SHP77 (cell line): ENCODE measurements around the gene PARP16.
"Not testable (repeated sequence)": the region's sequence is repeated elsewhere in the genome, so short reads cannot be mapped to it uniquely, and the experiment has no call there.

Experiments
- DNase-seq, 2 experiments: peaks; one replicate each; lab custom pipeline; 2025; lab: John Stamatoyannopoulos, UW

The PARP16 gene

DNA sequence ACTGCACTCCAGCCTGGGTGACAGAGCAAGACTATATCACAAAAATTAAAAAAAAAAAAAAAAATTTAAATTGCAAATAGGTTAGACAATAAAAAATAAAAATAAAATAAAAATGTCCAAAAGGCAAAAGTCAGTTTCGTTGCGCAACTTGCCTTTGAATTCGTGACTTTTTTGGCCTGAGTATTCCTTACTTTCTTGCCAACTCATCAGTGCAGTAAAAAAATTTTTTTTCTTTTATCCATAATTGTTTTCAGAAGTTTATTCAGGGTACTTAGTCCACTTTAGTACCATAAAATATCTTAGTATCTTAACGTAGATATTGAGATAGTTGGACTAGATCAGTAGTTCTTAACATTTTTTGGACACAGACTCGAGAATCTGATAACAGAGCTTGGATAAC lies 53.0 kb downstream of the PARP16 start:
- no peak for DNase-seq

DNA sequence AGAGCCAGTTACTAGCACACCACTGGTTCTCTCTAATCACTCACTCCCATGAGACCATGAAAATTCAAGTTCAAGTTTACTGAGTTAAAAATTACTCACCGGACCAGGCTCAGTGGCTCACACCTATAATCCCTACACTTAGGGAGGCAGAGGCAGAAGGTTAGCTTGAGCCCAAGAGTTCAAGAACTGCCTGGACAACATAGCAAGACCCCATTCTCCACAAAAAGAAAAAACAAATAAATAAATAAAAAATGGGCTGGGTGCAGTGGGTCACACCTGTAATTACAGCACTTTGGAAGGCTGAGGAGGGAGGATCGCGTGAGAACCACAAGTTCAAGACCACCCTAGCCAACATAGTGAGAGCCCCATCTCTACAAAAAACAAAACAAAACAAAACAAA lies 54.2 kb downstream of the PARP16 start:
- no peak for DNase-seq

DNA sequence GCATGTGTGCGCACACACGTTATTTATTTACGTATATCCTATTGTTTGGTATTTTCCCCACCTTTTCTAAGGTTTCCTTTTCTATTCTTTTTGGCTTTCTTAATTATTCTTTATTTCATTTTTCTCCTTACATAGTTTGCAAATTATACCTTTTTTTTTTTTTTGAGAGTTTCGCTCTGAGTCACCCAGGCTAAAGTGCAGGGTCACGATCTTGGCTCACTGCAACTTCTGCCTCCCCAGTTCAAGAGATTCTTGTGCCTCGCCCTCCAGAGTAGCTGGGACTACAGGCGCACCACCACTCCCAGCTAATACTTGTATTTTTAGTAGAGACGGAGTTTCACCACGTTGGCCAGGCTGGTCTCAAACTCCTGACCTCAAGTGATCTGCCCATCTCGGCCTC lies 55.4 kb downstream of the PARP16 start:
- no peak for DNase-seq

DNA sequence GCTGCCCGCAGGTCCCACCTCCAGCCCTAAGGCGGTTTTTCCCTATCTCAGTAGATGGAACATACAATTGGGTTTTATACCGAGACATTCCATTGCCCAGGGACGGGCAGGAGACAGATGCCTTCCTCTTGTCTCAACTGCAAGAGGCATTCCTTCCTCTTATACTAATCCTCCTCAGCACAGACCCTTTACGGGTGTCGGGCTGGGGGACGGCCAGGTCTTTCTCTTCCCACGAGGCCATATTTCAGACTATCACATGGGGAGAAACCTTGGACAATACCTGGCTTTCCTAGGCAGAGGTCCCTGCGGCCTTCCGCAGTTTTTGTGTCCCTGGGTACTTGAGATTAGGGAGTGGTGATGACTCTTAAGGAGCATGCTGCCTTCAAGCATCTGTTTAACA lies 59.8 kb downstream of the PARP16 start:
- DNase-seq: not testable (repeated sequence)

DNA sequence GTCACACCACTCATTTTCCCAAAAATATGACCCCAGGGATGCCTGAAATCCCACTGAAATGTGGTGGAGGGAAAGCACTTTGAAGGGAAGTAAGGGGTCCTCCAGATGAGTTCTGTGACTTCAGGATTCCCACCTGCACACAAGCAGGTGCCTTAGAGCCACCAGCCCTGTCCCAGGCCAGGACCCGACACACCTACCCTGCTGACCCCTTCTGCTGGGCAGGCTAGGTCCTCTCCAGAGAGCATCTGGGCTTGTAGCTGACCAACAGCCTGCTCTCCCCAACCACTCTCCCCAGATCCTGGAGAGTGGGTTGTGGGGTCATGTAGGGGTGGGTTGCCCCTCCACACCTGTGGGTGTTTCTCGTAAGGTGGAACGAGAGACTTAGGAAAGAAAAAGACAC lies 60.5 kb downstream of the PARP16 start:
- no peak for DNase-seq

DNA sequence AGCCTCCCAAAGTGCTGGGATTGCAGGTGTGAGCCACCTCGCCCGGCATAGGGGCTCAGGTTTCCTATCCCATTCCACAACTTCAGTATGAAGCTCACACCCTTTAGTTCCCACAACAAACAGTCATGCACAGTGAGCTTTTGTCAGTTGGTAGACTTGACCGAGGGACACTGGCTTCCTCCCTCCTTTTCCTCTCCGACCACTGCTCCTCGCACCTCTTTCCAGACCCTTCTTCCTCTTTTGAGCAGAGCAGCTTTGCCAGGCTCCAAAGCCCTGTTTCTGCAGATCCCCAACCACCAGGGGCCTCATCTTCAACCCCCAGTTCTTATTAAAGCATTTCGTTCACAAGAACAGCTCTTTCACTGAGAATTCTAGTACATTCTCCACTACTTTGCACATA lies 62.7 kb downstream of the PARP16 start:
- no peak for DNase-seq

DNA sequence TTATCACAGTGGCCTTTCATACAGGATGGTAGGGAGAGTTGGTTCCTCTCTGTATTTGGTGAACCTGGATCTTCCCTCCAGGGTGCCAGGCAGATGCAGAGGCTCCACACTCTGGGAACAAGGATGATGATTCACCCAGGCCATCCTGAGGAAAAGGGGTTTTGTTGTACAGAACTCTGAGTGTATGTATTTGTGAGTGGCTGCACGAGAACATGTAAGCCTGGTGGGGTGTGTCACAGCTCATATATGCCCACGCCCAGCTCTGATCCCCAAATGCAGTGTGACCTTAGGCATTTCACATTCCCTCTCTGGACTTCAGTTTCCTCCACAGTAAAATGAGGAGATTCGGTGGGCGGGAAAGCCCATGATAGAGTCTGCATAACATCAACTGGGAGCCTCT lies 63.8 kb downstream of the PARP16 start:
- no peak for DNase-seq

DNA sequence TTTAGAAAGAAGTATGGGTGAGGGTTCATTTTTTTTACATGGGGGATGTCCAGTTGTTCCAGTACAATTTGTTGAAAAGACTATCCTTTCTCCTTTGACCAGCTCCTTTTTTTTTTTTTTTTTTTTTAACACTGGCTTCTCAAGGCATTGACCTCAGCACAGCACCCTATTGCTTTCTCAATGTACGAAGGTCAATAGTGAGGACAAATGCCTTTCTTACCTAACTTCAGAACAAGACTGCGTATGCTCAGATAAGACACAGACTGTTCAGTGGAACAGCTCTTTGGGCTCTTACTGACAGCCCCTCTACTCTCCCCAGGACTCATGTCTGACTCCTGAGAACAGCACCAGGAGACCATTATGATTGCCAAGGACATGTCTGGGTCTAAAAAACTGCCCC lies 65.0 kb downstream of the PARP16 start:
- no peak for DNase-seq

DNA sequence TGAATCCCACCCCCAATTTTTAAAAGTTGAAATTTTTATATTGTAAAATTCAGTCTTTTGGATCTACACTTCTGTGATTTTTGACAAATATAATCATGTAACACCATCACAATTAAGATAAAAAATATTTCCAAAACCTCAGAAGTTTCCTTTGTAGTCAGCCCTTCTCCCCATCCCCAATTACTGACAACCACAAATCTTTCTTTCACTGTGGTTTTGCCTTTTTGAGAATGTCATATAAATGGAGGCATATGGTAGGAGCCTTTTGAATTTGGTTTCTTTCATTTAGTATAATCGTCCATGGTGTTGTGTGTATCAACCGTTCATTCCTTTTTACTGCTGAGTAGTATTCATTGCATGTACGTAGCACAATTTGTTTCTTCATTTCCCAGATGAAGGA lies 67.5 kb downstream of the PARP16 start:
- no peak for DNase-seq

DNA sequence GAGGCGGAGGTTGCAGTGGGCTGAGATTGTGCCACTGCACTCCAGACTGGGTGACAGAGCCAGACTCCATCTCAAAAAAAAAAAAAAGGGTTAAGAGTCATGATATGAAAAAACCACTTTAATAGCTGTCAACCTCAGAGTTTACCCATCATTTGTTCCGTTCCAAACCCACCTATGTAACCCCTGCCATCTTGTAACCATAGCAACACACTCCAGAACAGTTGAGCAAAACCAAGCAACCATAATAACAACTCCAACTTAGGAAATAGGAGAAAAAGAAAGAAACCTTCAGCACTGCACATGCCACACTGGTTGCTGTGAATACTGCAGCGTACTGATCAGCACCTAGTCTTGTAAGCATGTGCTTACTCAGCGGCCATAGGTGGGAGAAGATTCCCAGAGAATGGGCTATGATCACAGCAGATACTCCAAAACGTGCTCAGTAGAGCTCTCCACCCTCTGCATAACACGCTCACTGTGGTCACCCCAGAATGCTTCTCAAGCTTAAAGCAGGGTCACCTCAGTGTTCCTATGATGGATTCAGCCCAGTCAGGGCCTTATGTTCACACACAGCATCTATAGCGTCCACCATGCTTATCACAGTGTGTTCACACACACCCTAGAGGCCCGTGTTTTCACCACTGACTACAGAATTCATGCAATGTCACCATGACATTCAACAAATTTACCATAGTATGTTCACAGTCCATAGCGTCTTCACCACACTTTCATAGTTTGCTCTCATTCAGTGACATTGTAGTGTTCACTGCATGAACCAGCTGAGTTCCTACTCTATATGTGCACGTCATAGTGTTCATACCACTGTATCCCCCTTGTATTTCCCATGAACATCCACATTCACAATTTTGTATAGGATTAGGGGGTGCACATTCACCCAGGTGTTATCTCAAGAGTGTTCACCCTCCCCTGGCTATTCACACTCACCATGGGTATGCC lies 68.9 kb downstream of the PARP16 start:
- no peak for DNase-seq

DNA sequence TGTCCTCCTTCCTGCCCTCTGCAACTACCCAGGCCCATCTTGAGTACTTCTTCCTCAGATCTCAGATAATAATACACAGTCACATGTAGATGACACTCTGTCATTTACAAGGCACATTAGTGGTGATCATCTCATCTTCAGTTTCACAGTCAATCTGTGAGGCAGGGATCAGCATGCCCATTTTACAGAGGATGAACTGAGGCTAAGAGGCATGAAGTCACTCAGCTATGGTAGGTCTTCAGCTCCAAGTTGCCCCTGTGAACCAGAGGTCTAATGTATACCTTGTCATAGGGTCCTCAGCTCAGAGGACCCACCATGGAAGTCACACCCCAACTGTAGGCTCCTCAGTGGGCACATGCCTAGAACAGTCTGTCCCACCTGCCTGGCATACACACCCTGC lies 71.2 kb downstream of the PARP16 start:
- DNase-seq: no peak

DNA sequence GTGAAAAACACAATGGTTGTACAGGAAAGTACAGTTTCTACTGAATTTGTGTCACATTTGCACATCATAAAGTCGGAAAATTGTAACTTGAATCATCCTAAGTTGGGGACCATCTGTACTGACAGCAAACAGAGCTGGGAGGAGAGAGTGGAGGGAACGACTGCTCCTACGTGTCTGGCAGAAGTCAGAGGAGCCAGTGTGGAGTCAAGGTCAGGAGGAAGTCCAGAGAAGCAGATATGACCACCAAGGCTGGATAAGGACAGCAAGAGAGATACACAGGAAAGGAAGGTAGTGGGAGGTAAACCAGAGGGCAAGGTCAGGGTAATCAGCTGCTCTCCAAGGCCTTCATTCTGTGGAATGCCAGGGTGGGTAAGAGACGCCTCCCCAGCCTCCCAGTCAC lies 72.7 kb downstream of the PARP16 start:
- no peak for DNase-seq

DNA sequence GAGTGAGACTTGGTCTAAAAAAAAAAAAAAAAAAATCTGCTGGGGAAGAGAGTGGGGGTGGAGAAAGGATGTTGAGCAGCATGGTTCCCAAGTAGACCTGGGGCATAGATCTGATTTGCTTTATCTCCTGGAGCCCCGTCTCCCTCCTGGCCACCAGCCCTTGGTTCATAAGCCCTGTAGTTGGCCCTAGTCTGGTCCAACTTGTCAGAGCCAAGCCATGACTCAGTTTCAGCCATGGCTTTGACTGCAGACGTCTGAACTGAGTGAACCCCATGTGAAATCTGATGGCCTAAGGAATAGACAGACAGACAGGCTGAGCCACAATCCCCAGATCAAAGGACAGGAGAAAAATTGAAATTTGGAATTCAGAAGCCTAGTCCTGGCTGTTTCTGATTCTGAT lies 73.4 kb downstream of the PARP16 start:
- DNase-seq: no peak

DNA sequence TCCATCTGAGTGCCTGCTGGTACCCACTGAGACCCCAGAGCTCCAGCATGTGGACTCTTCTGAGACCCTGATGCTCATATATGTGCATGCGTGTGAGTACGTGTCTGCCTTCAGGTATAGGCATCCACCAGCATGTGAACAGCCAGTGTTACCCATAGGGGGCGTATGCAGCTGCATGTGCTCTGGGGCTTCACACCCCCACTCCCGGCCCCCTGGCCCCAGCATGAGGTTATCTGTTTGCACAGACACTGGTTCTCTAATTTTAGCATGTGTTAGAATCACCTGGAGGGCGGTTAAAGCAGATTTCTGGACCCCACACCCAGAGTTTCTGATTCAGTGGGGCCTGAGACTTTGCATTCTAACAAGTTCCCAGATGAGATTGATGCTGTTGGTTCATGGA lies 74.6 kb downstream of the PARP16 start:
- DNase-seq: peak; percentile 62 to 75

DNA sequence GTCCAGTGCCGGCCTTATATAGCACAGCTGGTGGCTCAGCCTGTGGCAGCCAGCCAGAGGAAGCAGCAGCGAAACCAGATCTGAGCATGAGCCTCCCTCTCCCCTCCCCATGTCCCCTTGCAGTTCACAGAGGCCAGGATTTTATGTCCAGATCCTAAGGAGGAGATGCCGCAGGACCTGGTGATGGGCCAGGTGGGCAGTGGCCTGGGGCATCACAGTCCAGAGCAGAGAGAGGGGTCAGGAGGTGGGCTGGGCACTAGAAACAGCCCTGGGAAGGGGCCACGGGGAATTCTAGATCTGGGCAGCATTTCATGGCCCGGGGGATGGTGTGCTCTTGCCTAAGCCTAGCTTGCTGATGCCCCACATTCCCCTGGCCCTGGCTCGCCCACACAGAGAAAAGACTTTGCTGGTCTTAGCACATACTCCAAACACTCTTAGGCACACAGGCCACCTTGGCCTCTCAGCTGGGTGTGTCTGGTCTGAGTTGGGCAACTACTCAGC lies 75.2 kb downstream of the PARP16 start:
- DNase-seq: peak; percentile 54 to 62

DNA sequence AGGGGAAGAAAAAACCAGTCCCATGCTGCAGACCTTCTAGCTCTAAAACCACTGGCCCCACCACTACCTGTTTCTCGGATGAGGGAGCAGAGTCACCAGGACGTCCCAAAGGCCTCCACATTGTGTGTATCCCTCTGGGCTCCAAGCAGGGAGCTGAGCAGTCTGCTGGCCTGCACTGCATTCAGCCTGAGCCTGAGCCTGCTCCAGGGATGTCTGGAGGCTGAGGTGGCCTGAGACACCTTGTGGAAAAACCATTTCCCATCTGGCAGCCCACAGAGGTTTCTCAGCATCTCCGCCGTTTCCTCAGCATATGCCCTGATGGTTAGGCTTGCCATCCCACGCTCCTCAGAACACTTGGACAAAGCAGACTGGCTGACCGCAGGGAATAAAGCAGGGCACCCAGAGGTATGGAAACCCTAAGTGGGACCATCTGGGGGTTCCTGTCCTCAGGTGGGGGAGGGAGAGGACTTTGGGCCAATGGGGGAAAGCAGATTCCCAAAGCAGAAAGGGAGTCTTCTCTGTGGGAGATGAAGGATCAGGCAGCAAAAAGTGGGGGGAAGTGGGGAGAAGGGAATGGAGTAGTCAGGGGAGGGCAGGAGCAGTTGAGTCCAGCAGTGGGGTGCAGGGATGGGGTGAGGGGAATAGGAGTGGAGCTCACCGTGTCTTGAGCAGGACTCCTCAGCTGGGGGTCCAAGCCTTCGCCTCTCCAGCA lies 75.8 kb downstream of the PARP16 start, which contains the start of gene CILP:
CILP (minus strand) TSS at position 704 of the 712 bp plus-strand sequence. CDS start 1,718 bp downstream, outside the sequence.
- no peak for DNase-seq

DNA sequence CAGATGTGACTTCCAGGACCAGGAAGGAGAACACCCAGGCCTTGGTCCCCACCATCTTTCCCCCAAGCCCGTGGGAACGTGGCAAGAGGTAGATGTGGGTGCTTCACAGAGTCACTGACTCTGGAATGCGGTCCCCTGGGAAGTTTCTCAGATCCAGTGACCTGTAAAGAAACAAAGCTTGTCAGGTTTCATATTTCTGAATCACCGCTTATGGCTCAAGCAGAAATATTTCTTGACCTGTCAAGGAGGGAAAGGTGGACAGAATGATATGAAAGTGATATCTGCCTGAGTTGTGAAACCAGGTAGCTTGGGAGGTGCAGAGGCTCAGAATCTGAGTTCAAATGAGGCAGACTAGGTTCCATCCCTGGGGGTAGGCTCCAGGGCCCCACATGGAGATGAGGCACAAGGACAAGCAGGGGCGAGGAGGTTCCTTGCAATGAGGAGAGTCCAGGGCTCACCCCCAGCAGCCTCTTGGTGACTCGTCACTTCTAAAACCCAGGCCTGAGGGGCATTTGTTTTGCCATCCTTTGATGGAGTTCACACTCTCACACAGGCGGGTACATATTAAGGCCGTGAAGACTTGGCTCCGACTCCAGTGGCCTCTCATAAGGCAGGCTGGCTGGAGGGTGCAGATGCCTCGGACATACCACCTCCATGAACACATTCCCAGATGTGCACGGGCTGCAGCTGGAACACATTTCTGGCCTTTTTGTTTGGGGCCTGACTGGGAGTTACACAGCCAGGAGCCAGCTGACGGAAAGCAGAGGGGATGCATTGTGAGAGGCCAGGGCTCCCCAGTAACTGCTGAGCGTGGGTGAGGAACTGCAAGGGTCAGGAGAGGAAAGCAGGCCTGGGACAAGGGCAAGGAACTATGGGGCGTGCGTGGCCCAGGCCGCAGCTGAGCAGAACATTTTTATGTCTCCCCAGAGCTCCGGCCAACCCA lies 76.7 kb downstream of the PARP16 start:
- no peak for DNase-seq

DNA sequence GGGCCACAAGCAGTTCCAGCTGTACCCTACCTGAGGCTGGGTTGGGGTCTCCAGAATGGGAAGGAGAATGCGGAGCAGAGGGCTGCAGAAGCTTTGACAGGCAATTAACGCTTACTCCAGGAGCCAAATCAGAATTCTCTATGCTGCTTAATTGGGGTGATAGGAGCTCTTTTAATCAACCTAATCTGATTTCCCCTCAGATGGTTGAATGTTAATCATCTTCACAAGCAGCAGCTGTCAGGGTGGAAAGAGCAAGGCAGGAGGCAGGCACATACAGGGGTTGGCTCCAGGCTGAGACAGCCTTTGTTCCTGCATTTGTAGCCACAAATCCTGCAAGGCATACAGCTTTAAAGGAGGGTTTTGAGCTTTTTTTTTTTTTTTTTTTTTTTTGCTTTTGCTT lies 78.0 kb downstream of the PARP16 start:
- no peak for DNase-seq
